H9 (cell line): ENCODE measurements around the gene SPHK2. TPM values are rescaled to one million over a fixed set of nuclear protein-coding genes. Genes with fewer than 3 reads are reported as not detected.
A peak's percentile ranks its signal among the peaks of the same experiment; 100 is the strongest.

Experiments
- DNase-seq: peaks from one replicate; pipeline ENCODE4 v3.0.0-alpha.2; 2017
- H2AFZ ChIP-seq: one replicate; pipeline ENCODE4 v1.6.1; 2013; ENCODE audit warnings: mild to moderate bottlenecking, low read length, control low read depth, moderate library complexity
- H2AK5ac ChIP-seq: 2 replicates; pipeline ENCODE4 v1.6.1; 2013; ENCODE audit warnings: low read length, control low read depth, mixed read lengths; ENCODE audit not compliant: insufficient read length
- H2BK120ac ChIP-seq: one replicate; pipeline ENCODE4 v1.6.1; 2013; ENCODE audit warnings: low read depth, mild to moderate bottlenecking, low read length, control low read depth, inconsistent platforms; ENCODE audit not compliant: poor library complexity, severe bottlenecking
- H2BK12ac ChIP-seq: 2 replicates; pipeline ENCODE4 v1.6.1; 2013; ENCODE audit warnings: low read length, control low read depth, mixed read lengths, low read depth; ENCODE audit not compliant: insufficient read length
- H2BK15ac ChIP-seq: 2 replicates; pipeline ENCODE4 v1.6.1; 2013; ENCODE audit warnings: low read depth, low read length, control low read depth
- H2BK20ac ChIP-seq: one replicate; pipeline ENCODE4 v1.6.1; 2013; ENCODE audit warnings: low read depth, mild to moderate bottlenecking, low read length, control low read depth, inconsistent platforms; ENCODE audit not compliant: poor library complexity, severe bottlenecking
- H2BK5ac ChIP-seq: 2 replicates; pipeline ENCODE4 v1.6.1; 2013; ENCODE audit warnings: low read length, control low read depth, mixed read lengths; ENCODE audit not compliant: insufficient read length
- H3K14ac ChIP-seq: 2 replicates; pipeline ENCODE4 v1.6.1; 2013; ENCODE audit warnings: low read length, control low read depth; ENCODE audit not compliant: insufficient read depth
- H3K18ac ChIP-seq: 2 replicates; pipeline ENCODE4 v1.6.1; 2013; ENCODE audit warnings: low read depth, mild to moderate bottlenecking, mixed read lengths, low read length, control low read depth; ENCODE audit not compliant: insufficient read length
- H3K23ac ChIP-seq: 2 replicates; pipeline ENCODE4 v1.6.1; 2013; ENCODE audit warnings: low read length, control low read depth, mixed read lengths, low read depth; ENCODE audit not compliant: insufficient read length
- H3K23me2 ChIP-seq: 2 replicates; pipeline ENCODE4 v1.6.1; 2013; ENCODE audit warnings: low read depth, mild to moderate bottlenecking, mixed read lengths, low read length, control low read depth; ENCODE audit not compliant: insufficient read length, poor library complexity, severe bottlenecking
- H3K27ac ChIP-seq: 2 replicates; pipeline ENCODE4 v1.5.1; 2013; ENCODE audit warnings: low read length, control low read depth, mixed read lengths, low read depth; ENCODE audit not compliant: insufficient read length
- H3K27me3 ChIP-seq: 2 replicates; pipeline ENCODE4 v1.6.1; 2013; ENCODE audit warnings: low read length, control low read depth, inconsistent platforms; ENCODE audit not compliant: insufficient read depth
- H3K4ac ChIP-seq: 2 replicates; pipeline ENCODE4 v1.6.1; 2013; ENCODE audit warnings: low read depth, mild to moderate bottlenecking, control low read depth, inconsistent platforms, low read length, moderate library complexity
- H3K4me1 ChIP-seq: 2 replicates; pipeline ENCODE4 v1.6.1; 2013; ENCODE audit warnings: low read length, control low read depth, inconsistent platforms; ENCODE audit not compliant: insufficient read depth
- H3K4me2 ChIP-seq: 2 replicates; pipeline ENCODE4 v1.6.1; 2013; ENCODE audit warnings: low read length, control low read depth, mixed read lengths; ENCODE audit not compliant: insufficient read length, insufficient read depth
- H3K56ac ChIP-seq: 2 replicates; pipeline ENCODE4 v1.6.1; 2013; ENCODE audit warnings: low read depth, mild to moderate bottlenecking, mixed read lengths, low read length, control low read depth; ENCODE audit not compliant: insufficient read length
- H3K79me1 ChIP-seq: 2 replicates; pipeline ENCODE4 v1.6.1; 2013; ENCODE audit warnings: low read depth, mild to moderate bottlenecking, moderate library complexity, low read length, control low read depth, inconsistent platforms; ENCODE audit not compliant: insufficient read depth, poor library complexity, severe bottlenecking
- H3K79me2 ChIP-seq: 2 replicates; pipeline ENCODE4 v1.6.1; 2013; ENCODE audit warnings: low read length, control low read depth, inconsistent platforms; ENCODE audit not compliant: insufficient read depth
- H3K9ac ChIP-seq: 2 replicates; pipeline ENCODE4 v1.6.1; 2013; ENCODE audit warnings: low read length, control low read depth, mixed read lengths; ENCODE audit not compliant: insufficient read length; ENCODE audit errors: extremely low read depth
- H3K9me3 ChIP-seq: one replicate; pipeline ENCODE4 v1.6.1; 2013; ENCODE audit warnings: low read depth, low read length, inconsistent platforms; ENCODE audit not compliant: control insufficient read depth
- H3T11ph ChIP-seq: one replicate; pipeline ENCODE4 v1.6.1; 2013; ENCODE audit warnings: mild to moderate bottlenecking, low read length, control low read depth, inconsistent platforms
- H4K20me1 ChIP-seq: one replicate; pipeline ENCODE4 v1.6.1; 2013; ENCODE audit not compliant: control insufficient read depth, insufficient read length, insufficient read depth
- H4K5ac ChIP-seq: 2 replicates; pipeline ENCODE4 v1.6.1; 2013; ENCODE audit warnings: low read depth, mild to moderate bottlenecking, mixed read lengths, low read length, control low read depth; ENCODE audit not compliant: insufficient read length
- H4K8ac ChIP-seq: replicated peaks from 2 replicates; pipeline ENCODE4 v1.6.1; 2013; ENCODE audit warnings: low read length, control low read depth, mixed read lengths, low read depth; ENCODE audit not compliant: insufficient read length
- H4K91ac ChIP-seq: 2 replicates; pipeline ENCODE4 v1.6.1; 2013; ENCODE audit warnings: low read depth, mild to moderate bottlenecking, moderate library complexity, mixed read lengths, low read length, control low read depth; ENCODE audit not compliant: insufficient read length
- H3K27ac Mint-ChIP-seq, 3 experiments: 2 replicates in 2 of 3; 3 replicates in 1 of 3; pipeline ENCODE4 v1.8.0; 2020 to 2021; ENCODE audit warnings: mixed read lengths in 3 of 3, mild to moderate bottlenecking in 1 of 3, moderate library complexity in 1 of 3
- H3K27me3 Mint-ChIP-seq: 2 replicates; pipeline ENCODE4 v1.8.0; 2021; ENCODE audit warnings: low read depth, mild to moderate bottlenecking, moderate library complexity, mixed read lengths
- H3K36me3 Mint-ChIP-seq, 3 experiments: 2 replicates in 2 of 3; 3 replicates in 1 of 3; pipeline ENCODE4 v1.8.0; 2020 to 2021; ENCODE audit warnings: low read depth in 3 of 3, mixed read lengths in 3 of 3; ENCODE audit not compliant: insufficient read depth in 1 of 3
- H3K4me1 Mint-ChIP-seq, 2 experiments: 2 replicates each; pipeline ENCODE4 v1.8.0; 2020; ENCODE audit warnings: mixed read lengths in 2 of 2
- H3K4me3 Mint-ChIP-seq, 2 experiments: 2 replicates in 1 of 2; 3 replicates in 1 of 2; pipeline ENCODE4 v1.8.0; 2020 to 2021; ENCODE audit warnings: mild to moderate bottlenecking in 2 of 2, mixed read lengths in 2 of 2, moderate library complexity in 1 of 2
- H3K9me3 Mint-ChIP-seq, 2 experiments: 2 replicates in 1 of 2; 3 replicates in 1 of 2; pipeline ENCODE4 v1.8.0; 2020; ENCODE audit warnings: mild to moderate bottlenecking in 2 of 2, mixed read lengths in 2 of 2, moderate library complexity in 1 of 2
- WGBS: extraction: QIAGEN DNeasy Blood & Tissue Kit; methylation state at CpG from one replicate; pipeline ENCODE4 v1.1.7; 2013; ENCODE audit warnings: missing lambda C conversion rate, low lambda C conversion rate, mixed read lengths; ENCODE audit not compliant: insufficient read length; ENCODE audit errors: extremely low coverage; 5-methylcytosine and 5-hydroxymethylcytosine counted together
- total RNA-seq: library from RNA; stranded (reverse); gene quantifications from 2 replicates; pipeline ENCODE4 v1.2.1, GENCODE V29; 2021
- TF ChIP-seq, protein P1 (sequence below): fragments of 200-600 bp; sonication (generic); conservative IDR thresholded peaks from 3 replicates; pipeline ENCODE4 v1.8.0; 2021; ENCODE audit warnings: antibody characterized with exemption, mild to moderate bottlenecking

The SPHK2 gene
- total RNA-seq, 1 experiment from 2014 or later = 57.2 TPM

DNA sequence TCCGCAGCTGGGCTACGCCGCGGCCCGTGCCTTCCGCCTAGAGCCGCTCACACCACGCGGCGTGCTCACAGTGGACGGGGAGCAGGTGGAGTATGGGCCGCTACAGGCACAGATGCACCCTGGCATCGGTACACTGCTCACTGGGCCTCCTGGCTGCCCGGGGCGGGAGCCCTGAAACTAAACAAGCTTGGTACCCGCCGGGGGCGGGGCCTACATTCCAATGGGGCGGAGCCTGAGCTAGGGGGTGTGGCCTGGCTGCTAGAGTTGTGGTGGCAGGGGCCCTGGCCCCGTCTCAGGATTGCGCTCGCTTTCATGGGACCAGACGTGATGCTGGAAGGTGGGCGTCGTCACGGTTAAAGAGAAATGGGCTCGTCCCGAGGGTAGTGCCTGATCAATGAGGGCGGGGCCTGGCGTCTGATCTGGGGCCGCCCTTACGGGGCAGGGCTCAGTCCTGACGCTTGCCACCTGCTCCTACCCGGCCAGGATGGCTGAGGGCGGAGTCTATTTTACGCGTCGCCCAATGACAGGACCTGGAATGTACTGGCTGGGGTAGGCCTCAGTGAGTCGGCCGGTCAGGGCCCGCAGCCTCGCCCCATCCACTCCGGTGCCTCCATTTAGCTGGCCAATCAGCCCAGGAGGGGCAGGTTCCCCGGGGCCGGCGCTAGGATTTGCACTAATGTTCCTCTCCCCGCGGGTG lies 10.4 kb downstream of the SPHK2 start:
- TF ChIP-seq, protein P1, sequence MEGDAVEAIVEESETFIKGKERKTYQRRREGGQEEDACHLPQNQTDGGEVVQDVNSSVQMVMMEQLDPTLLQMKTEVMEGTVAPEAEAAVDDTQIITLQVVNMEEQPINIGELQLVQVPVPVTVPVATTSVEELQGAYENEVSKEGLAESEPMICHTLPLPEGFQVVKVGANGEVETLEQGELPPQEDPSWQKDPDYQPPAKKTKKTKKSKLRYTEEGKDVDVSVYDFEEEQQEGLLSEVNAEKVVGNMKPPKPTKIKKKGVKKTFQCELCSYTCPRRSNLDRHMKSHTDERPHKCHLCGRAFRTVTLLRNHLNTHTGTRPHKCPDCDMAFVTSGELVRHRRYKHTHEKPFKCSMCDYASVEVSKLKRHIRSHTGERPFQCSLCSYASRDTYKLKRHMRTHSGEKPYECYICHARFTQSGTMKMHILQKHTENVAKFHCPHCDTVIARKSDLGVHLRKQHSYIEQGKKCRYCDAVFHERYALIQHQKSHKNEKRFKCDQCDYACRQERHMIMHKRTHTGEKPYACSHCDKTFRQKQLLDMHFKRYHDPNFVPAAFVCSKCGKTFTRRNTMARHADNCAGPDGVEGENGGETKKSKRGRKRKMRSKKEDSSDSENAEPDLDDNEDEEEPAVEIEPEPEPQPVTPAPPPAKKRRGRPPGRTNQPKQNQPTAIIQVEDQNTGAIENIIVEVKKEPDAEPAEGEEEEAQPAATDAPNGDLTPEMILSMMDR = no peak
- Histone ChIP-seq H3K27ac (no peak overlapping the region), H4K5ac (no peak overlapping the region), H3T11ph (no peak overlapping the region), H3K23ac (no peak overlapping the region), H2BK20ac (no peak overlapping the region), H3K27me3 (no peaks in the 10 kb centered on the region), H2AFZ (no peak overlapping the region), H3K4ac (no peak overlapping the region), H3K23me2 (peaks cover 14% of the 10 kb centered on the region), H2AK5ac (no peak overlapping the region), H3K4me2 (peak overlapping the region; percentile 58), H3K79me2 (peaks cover 4% of the 10 kb centered on the region; the same call in 1 of the 2 replicates), H4K91ac (no peak overlapping the region), H4K8ac (no peak overlapping the region), H3K56ac (no peak overlapping the region), H3K9me3 (no peaks in the 10 kb centered on the region), H4K20me1 (no peaks in the 10 kb centered on the region), H3K14ac (no peak overlapping the region), H3K4me1 (peaks cover 7% of the 10 kb centered on the region; the same call in 1 of the 2 replicates), H3K79me1 (no peaks in the 10 kb centered on the region), H3K18ac (peak overlapping the region; percentile 71), H2BK15ac (no peak overlapping the region), H3K9ac (no peak overlapping the region), H2BK5ac (no peak overlapping the region), H2BK120ac (no peak overlapping the region), H2BK12ac (no peak overlapping the region)
- no peaks in the 10 kb centered on the region; a peak in 1 of 5 replicates for H3K9me3 Mint-ChIP-seq
- WGBS = no CpG with 5 or more reads among the region's 48 CpGs
- H3K27me3 Mint-ChIP-seq = no peaks in the 10 kb centered on the region
- peak overlapping the region; percentile 99 for H3K27ac Mint-ChIP-seq
- peaks cover 29 to 51% of the 10 kb centered on the region in 2 experiments for H3K4me1 Mint-ChIP-seq
- peak; percentile 99 for DNase-seq
- peaks cover 5 to 28% (median 19%) of the 10 kb centered on the region in 3 experiments for H3K36me3 Mint-ChIP-seq
- H3K4me3 Mint-ChIP-seq = peak overlapping the region; percentile 64 to 82
